Caco-2 (cell line): ENCODE data around the gene ACOT7. TPM values are rescaled to one million over a fixed set of nuclear protein-coding genes. Genes with fewer than 3 reads are reported as not detected.

Experiments used
- BruUV-seq: library from RNA; stranded (reverse); fragments of 400-500 nt; replicated peaks from 2 replicates; lab custom pipeline; 2021; lab: Mats Ljungman, UMichigan
- CTCF ChIA-PET: fragments of 300-600 bp; sonication (Branson Sonifier 250); formaldehyde crosslinking; loops from one replicate; lab custom pipeline; 2022; ENCODE audit warnings: antibody characterized with exemption; lab: Charles Lee
- POLR2A ChIA-PET: fragments of 300-600 bp; sonication (Branson Sonifier 250); formaldehyde crosslinking; loops from one replicate; lab custom pipeline; 2022; ENCODE audit warnings: antibody characterized with exemption; lab: Charles Lee
- DNase-seq, 2 experiments: peaks; one replicate each; pipeline versions ENCODE4 v3.0.0 to v3.0.0-alpha.2; 2020 to 2022
- H3K27me3 ChIP-seq: replicated peaks from 2 replicates; pipeline ENCODE4 v1.6.0; 2011; ENCODE audit warnings: low read length; ENCODE audit not compliant: control insufficient read depth, insufficient read depth
- H3K36me3 ChIP-seq: 2 replicates; pipeline ENCODE4 v1.5.1; 2011; ENCODE audit warnings: low read length; ENCODE audit not compliant: control insufficient read depth, insufficient read depth
- H3K4me1 ChIP-seq: fragments of 250-450 bp; sonication (Bioruptor Pico); 2 replicates; pipeline ENCODE4 v1.5.1; 2020; ENCODE audit warnings: mild to moderate bottlenecking
- H3K4me3 ChIP-seq: 2 replicates; pipeline ENCODE4 v1.5.1; 2011; ENCODE audit warnings: low read depth, mild to moderate bottlenecking, control low read depth, low read length
- H3K9me3 ChIP-seq: fragments of 250-450 bp; sonication (Bioruptor Pico); 2 replicates; pipeline ENCODE4 v1.5.1; 2020; ENCODE audit warnings: mild to moderate bottlenecking, moderate library complexity
- H3K27ac Mint-ChIP-seq: one replicate; pipeline ENCODE4 v1.8.0; 2022; ENCODE audit warnings: mixed read lengths; ENCODE audit not compliant: unreplicated experiment
- H3K27me3 Mint-ChIP-seq: one replicate; pipeline ENCODE4 v1.8.0; 2022; ENCODE audit warnings: mixed read lengths; ENCODE audit not compliant: insufficient read depth, unreplicated experiment
- H3K36me3 Mint-ChIP-seq: one replicate; pipeline ENCODE4 v1.8.0; 2022; ENCODE audit warnings: mild to moderate bottlenecking, mixed read lengths; ENCODE audit not compliant: insufficient read depth, unreplicated experiment
- H3K4me1 Mint-ChIP-seq: one replicate; pipeline ENCODE4 v1.8.0; 2022; ENCODE audit warnings: low read depth, mixed read lengths; ENCODE audit not compliant: unreplicated experiment
- H3K4me3 Mint-ChIP-seq: one replicate; pipeline ENCODE4 v1.8.0; 2022; ENCODE audit warnings: mild to moderate bottlenecking, moderate library complexity, mixed read lengths; ENCODE audit not compliant: unreplicated experiment
- H3K9me3 Mint-ChIP-seq: one replicate; pipeline ENCODE4 v1.8.0; 2022; ENCODE audit warnings: mixed read lengths; ENCODE audit not compliant: unreplicated experiment
- intact Hi-C: fragments of 100-400 bp; cut with micrococcal nuclease; formaldehyde crosslinking; loops from one replicate; pipeline ENCODE4 v1.10.0; 2022; ENCODE audit not compliant: unreplicated experiment
- total RNA-seq: library from RNA; stranded (reverse); gene quantifications from 2 replicates; pipeline ENCODE4 v1.2.3, GENCODE V29; 2022
- TF ChIP-seq, protein P1 (sequence below), 2 experiments: fragments of 200-600 bp in 1 of 2; IDR thresholded peaks; 1 replicate in 1 of 2; 2 replicates in 1 of 2; pipeline versions ENCODE4 v1.5.1 to v1.8.0; 2011 to 2022; ENCODE audit warnings: antibody characterized with exemption in 1 of 2, control low read depth in 1 of 2, inconsistent platforms in 1 of 2, low read depth in 1 of 2, low read length in 1 of 2, mild to moderate bottlenecking in 1 of 2, moderate library complexity in 1 of 2; ENCODE audit not compliant: insufficient read depth in 1 of 2, severe bottlenecking in 1 of 2, unreplicated experiment in 1 of 2

The ACOT7 gene
- total RNA-seq, 1 experiment from 2014 or later = 221 TPM

DNA sequence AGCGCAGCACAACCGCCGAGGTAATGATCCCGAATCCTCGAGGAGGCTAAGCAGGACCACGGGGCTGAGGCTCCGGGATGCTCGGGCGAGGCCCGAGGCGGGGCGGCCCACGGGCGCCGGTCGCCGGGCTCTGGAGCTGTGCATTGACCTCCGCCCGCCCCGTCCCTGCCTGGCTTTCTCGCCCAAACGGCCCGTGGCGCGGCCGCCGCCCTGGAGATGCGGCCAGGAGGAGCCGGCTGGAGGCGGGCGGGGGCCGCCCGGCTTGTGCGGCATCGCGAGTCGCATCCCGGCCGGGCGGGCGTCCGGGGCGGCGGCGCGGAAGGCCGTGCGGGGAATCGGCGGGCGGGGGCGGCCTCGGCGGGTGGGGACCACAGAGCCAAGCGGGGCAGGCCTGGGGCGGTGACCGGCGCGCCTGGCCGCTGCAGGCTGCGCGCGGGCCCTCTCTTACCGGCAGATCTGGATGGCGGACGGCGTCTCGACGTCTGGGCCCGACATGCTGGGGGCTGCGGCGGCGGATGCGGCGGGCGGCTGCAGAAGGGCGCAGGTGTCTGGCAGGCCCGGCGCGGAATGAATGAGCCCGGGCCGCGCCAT, 663 bp downstream of the ACOT7 start:
- peaks cover 7% of the 10 kb centered on the region for H3K36me3 Mint-ChIP-seq
- H3K27me3 ChIP-seq = no peaks in the 10 kb centered on the region
- intact Hi-C loops = no loop called here
- 0 out of 2 replicates have a peak, but pooled peaks cover 3% of the 10 kb centered on the region for H3K4me1 ChIP-seq
- no peak for DNase-seq
- CTCF ChIA-PET = interaction anchor here (0.6 to 1.1 kb wide), 5 partner anchors 8 to 148 kb away, joined by 3 to 6 read pairs (median 4); no protein-coding TSS in a partner anchor
- peak overlapping the region; percentile 79 for H3K4me3 Mint-ChIP-seq
- BruUV-seq = no TSS peak
- H3K9me3 ChIP-seq = no peaks in the 10 kb centered on the region
- peak overlapping the region; percentile 63 for H3K4me3 ChIP-seq
- no peaks in the 10 kb centered on the region for H3K9me3 Mint-ChIP-seq
- no peaks in the 10 kb centered on the region for H3K27me3 Mint-ChIP-seq
- H3K36me3 ChIP-seq = no peaks in the 10 kb centered on the region
- H3K4me1 Mint-ChIP-seq = peaks cover 5% of the 10 kb centered on the region
- POLR2A ChIA-PET = interaction anchor here (0.7 kb wide), 1 partner anchor 10 kb away, joined by 6 read pairs; no protein-coding TSS in a partner anchor
- H3K27ac Mint-ChIP-seq = peak overlapping the region; percentile 92
- TF ChIP-seq, protein P1, sequence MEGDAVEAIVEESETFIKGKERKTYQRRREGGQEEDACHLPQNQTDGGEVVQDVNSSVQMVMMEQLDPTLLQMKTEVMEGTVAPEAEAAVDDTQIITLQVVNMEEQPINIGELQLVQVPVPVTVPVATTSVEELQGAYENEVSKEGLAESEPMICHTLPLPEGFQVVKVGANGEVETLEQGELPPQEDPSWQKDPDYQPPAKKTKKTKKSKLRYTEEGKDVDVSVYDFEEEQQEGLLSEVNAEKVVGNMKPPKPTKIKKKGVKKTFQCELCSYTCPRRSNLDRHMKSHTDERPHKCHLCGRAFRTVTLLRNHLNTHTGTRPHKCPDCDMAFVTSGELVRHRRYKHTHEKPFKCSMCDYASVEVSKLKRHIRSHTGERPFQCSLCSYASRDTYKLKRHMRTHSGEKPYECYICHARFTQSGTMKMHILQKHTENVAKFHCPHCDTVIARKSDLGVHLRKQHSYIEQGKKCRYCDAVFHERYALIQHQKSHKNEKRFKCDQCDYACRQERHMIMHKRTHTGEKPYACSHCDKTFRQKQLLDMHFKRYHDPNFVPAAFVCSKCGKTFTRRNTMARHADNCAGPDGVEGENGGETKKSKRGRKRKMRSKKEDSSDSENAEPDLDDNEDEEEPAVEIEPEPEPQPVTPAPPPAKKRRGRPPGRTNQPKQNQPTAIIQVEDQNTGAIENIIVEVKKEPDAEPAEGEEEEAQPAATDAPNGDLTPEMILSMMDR (IDR thresholded peaks at IDR 0.05; ENCODE audit: insufficient read depth in 1 of 2, low read depth in 1 of 2, low read length in 1 of 2, severe bottlenecking in 1 of 2, unreplicated experiment in 1 of 2) = no peak

GRCh38 chr1:6391951-6392808, 1.4 kb downstream of the ACOT7 start:
- Mint-ChIP-seq H3K4me3 (peak overlapping the region; percentile 79), H3K27ac (no peak overlapping the region), H3K27me3 (no peaks in the 10 kb centered on the region), H3K9me3 (no peaks in the 10 kb centered on the region), H3K36me3 (peaks cover 7% of the 10 kb centered on the region), H3K4me1 (peaks cover 4% of the 10 kb centered on the region)
- ChIA-PET POLR2A (no interaction called here), CTCF (no interaction called here)
- BruUV-seq = TSS peak; percentile 50
- intact Hi-C loops = no loop called here
- TF ChIP-seq, protein P1 (IDR thresholded peaks at IDR 0.05; ENCODE audit: insufficient read depth in 1 of 2, low read depth in 1 of 2, low read length in 1 of 2, severe bottlenecking in 1 of 2, unreplicated experiment in 1 of 2) = no peak
- H3K4me1 ChIP-seq = 0 out of 2 replicates have a peak, but pooled peaks cover 3% of the 10 kb centered on the region
- no peaks in the 10 kb centered on the region for H3K27me3 ChIP-seq
- no peaks in the 10 kb centered on the region for H3K36me3 ChIP-seq
- no peak for DNase-seq
- no peaks in the 10 kb centered on the region for H3K9me3 ChIP-seq
- H3K4me3 ChIP-seq = peak overlapping the region; percentile 63

- Histone ChIP-seq H3K4me3 (no peak overlapping the region), H3K9me3 (no peaks in the 10 kb centered on the region)
- no TSS peak for BruUV-seq
These were observed 3.6 kb downstream of the ACOT7 start for GRCh38 chr1:6389971-6390370.

More at GRCh38 chr1:6389971-6390370, 3.6 kb downstream of the ACOT7 start:
- ChIA-PET CTCF (no interaction called here), POLR2A (no interaction called here)
- no peaks in the 10 kb centered on the region for H3K9me3 Mint-ChIP-seq
- intact Hi-C loops = no loop called here
- H3K27me3 Mint-ChIP-seq = no peaks in the 10 kb centered on the region
- TF ChIP-seq, protein P1 (IDR thresholded peaks at IDR 0.05; ENCODE audit: insufficient read depth in 1 of 2, low read depth in 1 of 2, low read length in 1 of 2, severe bottlenecking in 1 of 2, unreplicated experiment in 1 of 2) = no peak
- no peaks in the 10 kb centered on the region for H3K36me3 ChIP-seq
- H3K4me1 ChIP-seq = peaks cover 3% of the 10 kb centered on the region; the same call in 1 of the 2 replicates
- H3K27me3 ChIP-seq = no peaks in the 10 kb centered on the region
- H3K27ac Mint-ChIP-seq = no peak overlapping the region
- H3K36me3 Mint-ChIP-seq = peaks cover 7% of the 10 kb centered on the region
- DNase-seq = no peak
- no peak overlapping the region for H3K4me3 Mint-ChIP-seq
- no peaks in the 10 kb centered on the region for H3K4me1 Mint-ChIP-seq
